RPMI7951 (cell line): ENCODE measurements around the gene NOX3. TPM values are rescaled to one million over a fixed set of nuclear protein-coding genes. Genes with fewer than 3 reads are reported as not detected.
"Not testable (repeated sequence)": the region's sequence is repeated elsewhere in the genome, so short reads cannot be mapped to it uniquely, and the experiment has no call there.

Experiments
- DNase-seq: peaks from one replicate; pipeline ENCODE4 v3.0.0-alpha.2; 2012; ENCODE audit warnings: low read depth
- total RNA-seq: library from RNA; depleted of rRNA; stranded (reverse); fragments of >200 nt; shearing (Covaris generic); gene quantifications from 2 replicates; pipeline ENCODE4 v1.2.3, GENCODE V29; 2014; rRNA removed

The NOX3 gene
- total RNA-seq = not detected in 2 replicates

GRCh38 chr6:155455766-155456165, at the start of gene NOX3:
Gene NOX3, minus strand, starts transcription at chr6:155455839. Its CDS starts 39 bp downstream, at chr6:155455800.
- no peak for DNase-seq

GRCh38 chr6:155504848-155505607, 49.4 kb upstream of the NOX3 start:
- DNase-seq = peak; percentile 5

- DNase-seq = no peak
These were observed 46.8 kb upstream of the NOX3 start for GRCh38 chr6:155502393-155502792.

- DNase-seq = no peak
These were observed 43.9 kb upstream of the NOX3 start for GRCh38 chr6:155499574-155499973.

GRCh38 chr6:155498370-155498769, 42.7 kb upstream of the NOX3 start:
- peak; percentile 34 for DNase-seq

- DNase-seq = no peak
These were observed 41.6 kb upstream of the NOX3 start for GRCh38 chr6:155497273-155497672.

- peak; percentile 62 for DNase-seq
These were observed 39.6 kb upstream of the NOX3 start for GRCh38 chr6:155495011-155495768.

GRCh38 chr6:155493694-155494143, 38.1 kb upstream of the NOX3 start:
- DNase-seq = peak; percentile 99

GRCh38 chr6:155493026-155493693, 37.5 kb upstream of the NOX3 start:
- DNase-seq = no peak

GRCh38 chr6:155492061-155492735, 36.6 kb upstream of the NOX3 start:
- DNase-seq = no peak

- no peak for DNase-seq
These were observed 35.8 kb upstream of the NOX3 start for GRCh38 chr6:155491421-155491820.

- not testable (repeated sequence) for DNase-seq
These were observed 32.6 kb upstream of the NOX3 start for GRCh38 chr6:155488197-155488596.

GRCh38 chr6:155487371-155488130, 31.9 kb upstream of the NOX3 start:
- DNase-seq = no peak

- no peak for DNase-seq
These were observed 31.2 kb upstream of the NOX3 start for GRCh38 chr6:155486721-155487294.

GRCh38 chr6:155485756-155486155, 30.1 kb upstream of the NOX3 start:
- no peak for DNase-seq

- DNase-seq = peak; percentile 49
These were observed 28.2 kb upstream of the NOX3 start for GRCh38 chr6:155483858-155484257.

- no peak for DNase-seq
These were observed 25.6 kb upstream of the NOX3 start for GRCh38 chr6:155481215-155481614.

GRCh38 chr6:155473741-155474140, 18.1 kb upstream of the NOX3 start:
- peak; percentile 59 for DNase-seq

- DNase-seq = peak; percentile 19
These were observed 17.2 kb upstream of the NOX3 start for GRCh38 chr6:155472886-155473285.

- DNase-seq = not testable (repeated sequence)
These were observed 15.5 kb upstream of the NOX3 start for GRCh38 chr6:155470979-155471616.
